ENCODE measurements around the gene RYR2. TPM values are rescaled to one million over a fixed set of nuclear protein-coding genes. Genes with fewer than 3 reads are reported as not detected.

Gene RYR2
- total RNA-seq, 2 donors from 2014 or later = 392 to 756 TPM

- Histone ChIP-seq H3K27ac (no peak overlapping the region), H3K36me3 (no peaks in the 10 kb centered on the region), H3K9me3 (no peaks in the 10 kb centered on the region), H3K4me3 (no peak overlapping the region), H3K27me3 (no peaks in the 10 kb centered on the region), H3K4me1 (peaks cover 3 to 60% of the 10 kb centered on the region in 2 donors)
- TF ChIP-seq CTCF (IDR thresholded peaks at IDR 0.05) = no peak
- DNase-seq (ENCODE audit: low spot score) = no peak
These were observed 184.4 kb downstream of the RYR2 start for GRCh38 chr1:237226177-237226944.

GRCh38 chr1:237227476-237227875 lies 185.5 kb downstream of the RYR2 start:
- DNase-seq (ENCODE audit: low spot score) = no peak

GRCh38 chr1:237228421-237228820 lies 186.4 kb downstream of the RYR2 start:
- no peak for TF ChIP-seq CTCF (IDR thresholded peaks at IDR 0.05)
- DNase-seq (ENCODE audit: low spot score) = no peak
- H3K4me1 ChIP-seq = peaks cover 0 to 65% of the 10 kb centered on the region in 2 donors
- H3K9me3 ChIP-seq = no peaks in the 10 kb centered on the region
- H3K4me3 ChIP-seq = no peak overlapping the region
- H3K36me3 ChIP-seq = no peaks in the 10 kb centered on the region
- H3K27ac ChIP-seq = no peak overlapping the region
- H3K27me3 ChIP-seq = no peaks in the 10 kb centered on the region

More at GRCh38 chr1:237227476-237227875, 185.5 kb downstream of the RYR2 start:
- TF ChIP-seq CTCF (IDR thresholded peaks at IDR 0.05) = no peak
- peaks cover 0 to 65% of the 10 kb centered on the region in 2 donors for H3K4me1 ChIP-seq
- no peaks in the 10 kb centered on the region for H3K27me3 ChIP-seq
- H3K4me3 ChIP-seq = no peak overlapping the region
- no peak overlapping the region for H3K27ac ChIP-seq
- H3K36me3 ChIP-seq = no peaks in the 10 kb centered on the region
- H3K9me3 ChIP-seq = no peaks in the 10 kb centered on the region

GRCh38 chr1:237229333-237229732 lies 187.3 kb downstream of the RYR2 start:
- Histone ChIP-seq H3K27me3 (no peaks in the 10 kb centered on the region), H3K9me3 (no peaks in the 10 kb centered on the region), H3K4me1 (peaks cover 0 to 69% of the 10 kb centered on the region in 2 donors), H3K27ac (no peak overlapping the region), H3K4me3 (no peak overlapping the region), H3K36me3 (no peaks in the 10 kb centered on the region)
- no peak for TF ChIP-seq CTCF (IDR thresholded peaks at IDR 0.05)
- no peak for DNase-seq (ENCODE audit: low spot score)

GRCh38 chr1:237232501-237232900 lies 190.5 kb downstream of the RYR2 start:
- no peaks in the 10 kb centered on the region for H3K36me3 ChIP-seq

More at GRCh38 chr1:237232501-237232900, 190.5 kb downstream of the RYR2 start:
- no peak for DNase-seq (ENCODE audit: low spot score)
- H3K27ac ChIP-seq = no peak overlapping the region
- no peaks in the 10 kb centered on the region for H3K9me3 ChIP-seq
- peaks cover 0 to 56% of the 10 kb centered on the region in 2 donors for H3K4me1 ChIP-seq
- H3K4me3 ChIP-seq = no peak overlapping the region
- no peak for TF ChIP-seq CTCF (IDR thresholded peaks at IDR 0.05)
- no peaks in the 10 kb centered on the region for H3K27me3 ChIP-seq
